Activated naive CD4-positive, alpha-beta T cell treated with anti-CD3 and anti-CD28 coated beads, Interleukin-2, amount 50 U/mL, for 16 hours (primary cell): Measurements from ENCODE around the gene VPS37B.

Source experiments
- DNase-seq: peaks from one replicate; pipeline ENCODE4 v3.0.0-alpha.2; 2020

VPS37B gene

DNA sequence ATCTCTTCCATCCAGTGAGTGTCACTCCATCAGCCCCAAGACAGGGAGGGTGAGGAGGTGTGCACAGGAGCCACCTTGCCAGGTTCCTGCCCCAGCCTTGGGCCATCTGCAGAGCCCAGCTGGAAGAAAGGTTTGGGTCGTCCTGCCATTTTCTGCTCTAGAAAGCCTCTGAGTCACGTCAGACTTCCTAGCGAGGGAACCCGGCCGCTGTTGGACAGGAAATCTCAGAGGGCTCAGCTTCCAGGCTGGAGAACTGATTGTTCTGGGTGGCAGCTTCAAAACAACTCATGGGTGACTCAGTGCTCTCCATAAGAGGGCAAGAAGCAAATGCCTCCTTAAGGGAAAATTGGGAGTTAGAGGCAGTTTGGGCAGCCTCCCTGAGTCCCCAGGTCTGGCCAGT, 44.1 kb downstream of the VPS37B start:
- DNase-seq = no peak

DNA sequence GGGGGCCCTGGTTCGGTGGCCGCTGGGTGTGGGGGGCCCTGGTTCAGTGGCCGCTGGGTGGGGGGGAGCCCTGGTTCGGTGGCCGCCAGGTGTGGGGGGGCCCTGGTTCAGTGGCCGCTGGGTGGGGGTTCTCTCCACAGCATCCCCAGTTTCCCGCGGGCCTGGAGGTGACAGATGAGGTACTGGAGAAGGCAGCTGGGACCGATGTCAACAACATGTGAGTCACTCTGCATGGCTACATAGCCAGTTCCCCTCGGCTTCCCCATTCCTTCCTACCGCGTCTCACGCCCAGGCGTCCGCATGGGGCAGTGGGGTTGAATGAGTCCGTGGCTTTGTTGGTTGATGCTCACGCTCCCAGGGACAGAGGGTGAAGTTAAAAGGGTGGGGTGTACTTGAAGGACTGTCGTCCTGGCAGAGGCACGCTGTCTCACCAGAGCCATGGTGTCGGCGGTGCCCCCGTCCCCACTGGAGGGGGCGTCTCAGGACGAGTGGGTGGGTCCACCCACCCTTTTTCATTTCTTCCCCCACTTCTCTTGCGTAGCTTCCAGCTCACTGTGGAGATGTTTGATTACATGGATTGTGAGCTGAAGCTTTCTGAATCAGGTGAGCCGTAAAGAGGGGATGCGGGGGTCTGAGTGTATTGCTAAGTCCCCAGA, 45.1 kb downstream of the VPS37B start:
- no peak for DNase-seq

DNA sequence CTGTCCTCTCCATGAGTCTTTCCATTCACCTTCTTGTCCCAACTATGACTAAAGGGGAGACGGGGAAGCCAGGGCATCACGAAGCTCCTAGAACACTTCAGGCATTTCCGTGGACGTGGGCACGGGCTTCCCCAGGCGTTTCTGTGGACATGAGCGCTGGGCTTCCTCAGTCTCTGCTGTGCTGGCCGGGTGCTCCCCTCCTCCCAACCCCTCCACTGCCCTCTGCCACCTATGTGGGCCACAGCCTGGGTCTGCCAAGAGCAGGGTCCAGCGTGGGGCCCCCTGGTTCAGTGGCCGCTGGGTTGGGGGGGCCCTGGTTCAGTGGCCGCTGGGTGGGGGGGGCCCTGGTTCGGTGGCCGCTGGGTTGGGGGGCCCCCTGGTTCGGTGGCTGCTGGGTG, 45.9 kb downstream of the VPS37B start:
- DNase-seq = no peak

DNA sequence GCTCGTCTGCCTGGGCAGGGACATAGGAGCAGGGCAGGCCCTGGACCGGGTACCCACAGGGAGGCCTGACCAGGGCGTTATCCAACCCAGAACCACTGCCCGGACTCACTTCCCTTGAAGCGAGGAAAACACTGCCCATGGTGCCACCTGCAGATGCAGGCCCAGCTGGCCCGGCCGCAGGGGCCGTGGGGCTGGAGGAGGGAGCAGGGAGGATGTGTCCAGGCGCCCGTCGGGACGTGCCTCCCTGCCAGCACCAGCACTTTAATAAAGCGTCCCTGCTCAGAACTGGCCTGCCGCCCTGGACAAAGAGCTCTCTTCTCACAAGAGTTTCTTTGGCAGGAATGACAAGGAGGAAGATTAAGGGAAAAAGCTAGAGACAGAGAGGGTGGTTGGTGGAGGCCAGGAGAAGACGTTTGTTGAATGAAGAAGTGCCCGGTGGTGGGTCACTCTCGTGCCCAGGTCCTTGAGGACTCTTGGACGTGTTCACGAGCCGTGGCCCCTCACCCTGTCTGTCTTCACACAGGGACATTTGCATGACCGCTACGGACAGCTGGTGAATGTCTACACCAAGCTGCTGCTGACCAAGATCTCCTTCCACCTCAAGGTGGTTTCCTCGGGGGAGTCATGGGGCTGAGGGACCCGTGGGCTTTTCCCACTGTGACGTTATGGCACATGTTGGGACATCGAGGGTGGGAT, 46.4 kb downstream of the VPS37B start:
- no peak for DNase-seq

DNA sequence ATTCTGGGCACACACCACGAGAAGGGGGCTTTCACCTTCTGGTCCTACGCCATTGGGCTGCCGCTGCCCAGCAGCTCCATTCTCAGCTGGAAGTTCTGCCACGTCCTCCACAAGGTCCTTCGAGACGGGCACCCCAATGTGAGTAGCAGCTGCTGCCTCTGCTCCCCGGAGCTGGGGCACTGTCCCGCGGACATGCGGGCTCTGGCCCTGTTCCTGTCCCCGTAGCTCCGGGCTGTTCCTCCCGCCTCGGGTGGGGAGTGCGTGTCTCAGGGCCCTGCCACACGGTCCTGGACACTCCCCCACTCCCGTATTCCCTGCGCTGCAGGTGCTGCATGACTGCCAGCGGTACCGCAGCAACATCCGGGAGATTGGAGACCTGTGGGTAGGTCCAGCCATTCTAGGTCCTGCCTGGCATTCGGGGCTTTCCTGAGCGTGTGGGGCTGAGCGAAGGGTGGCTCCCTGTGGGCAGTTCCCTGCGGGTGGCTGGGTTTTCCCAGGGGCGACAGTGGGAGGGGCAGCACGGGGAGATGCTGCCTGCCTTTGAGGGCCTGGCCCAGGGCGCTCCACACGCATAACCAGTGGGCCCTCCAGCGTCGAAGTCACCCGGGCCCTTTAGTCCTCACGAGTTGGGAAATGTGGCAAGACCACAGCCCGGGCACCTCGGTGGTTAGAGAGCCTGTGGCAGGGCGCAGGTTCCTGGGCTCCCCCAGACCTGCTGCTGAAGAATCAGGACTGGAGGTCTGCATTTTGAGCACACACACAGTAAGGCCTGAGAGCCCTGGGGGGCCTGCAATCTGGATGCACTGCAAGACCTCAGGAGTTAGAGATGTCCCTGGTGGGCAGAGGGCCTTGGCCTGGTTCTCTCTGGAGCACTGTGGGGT, 47.2 kb downstream of the VPS37B start:
- DNase-seq = no peak

DNA sequence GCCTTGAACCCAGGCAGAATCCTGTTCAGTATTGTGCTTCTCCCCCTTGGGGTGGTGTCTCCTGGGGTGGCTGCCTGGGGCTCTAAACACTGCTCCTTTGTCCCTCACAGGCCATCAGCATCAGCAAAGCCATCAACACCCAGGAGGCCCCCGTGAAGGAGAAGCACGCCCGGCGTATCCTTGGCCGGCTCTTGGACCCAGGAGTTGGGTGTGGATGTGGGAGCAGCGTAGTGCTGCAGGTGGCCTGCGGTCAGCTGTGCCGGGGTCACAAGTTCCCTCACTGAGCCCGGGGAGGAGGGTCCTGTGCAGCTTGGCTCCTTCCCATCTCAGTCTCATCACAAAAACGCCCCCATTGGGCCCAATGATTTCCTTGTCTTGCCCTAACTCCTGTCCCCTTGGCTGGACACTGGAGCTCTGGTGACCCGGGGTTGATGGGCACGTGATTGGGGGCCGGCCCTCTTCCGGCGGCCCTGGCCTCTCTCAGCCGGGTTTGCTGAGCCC, 48.0 kb downstream of the VPS37B start:
- no peak for DNase-seq

DNA sequence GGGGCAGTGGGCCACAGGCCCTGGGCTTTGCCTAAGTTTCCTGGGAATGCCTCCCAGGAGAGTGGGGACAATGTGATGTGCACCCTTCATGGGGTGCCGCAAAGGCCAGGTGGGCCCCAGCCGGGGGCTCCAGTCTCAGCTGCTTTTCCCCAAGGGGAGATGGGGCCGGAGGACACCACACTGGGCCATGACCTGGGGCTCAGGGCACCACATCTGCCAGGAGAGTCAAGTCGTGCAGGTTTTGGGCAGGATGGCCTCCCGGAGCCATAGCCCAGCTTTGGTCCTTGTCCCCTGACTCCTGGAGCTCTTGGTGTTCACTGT, 48.4 kb downstream of the VPS37B start:
- DNase-seq = no peak

DNA sequence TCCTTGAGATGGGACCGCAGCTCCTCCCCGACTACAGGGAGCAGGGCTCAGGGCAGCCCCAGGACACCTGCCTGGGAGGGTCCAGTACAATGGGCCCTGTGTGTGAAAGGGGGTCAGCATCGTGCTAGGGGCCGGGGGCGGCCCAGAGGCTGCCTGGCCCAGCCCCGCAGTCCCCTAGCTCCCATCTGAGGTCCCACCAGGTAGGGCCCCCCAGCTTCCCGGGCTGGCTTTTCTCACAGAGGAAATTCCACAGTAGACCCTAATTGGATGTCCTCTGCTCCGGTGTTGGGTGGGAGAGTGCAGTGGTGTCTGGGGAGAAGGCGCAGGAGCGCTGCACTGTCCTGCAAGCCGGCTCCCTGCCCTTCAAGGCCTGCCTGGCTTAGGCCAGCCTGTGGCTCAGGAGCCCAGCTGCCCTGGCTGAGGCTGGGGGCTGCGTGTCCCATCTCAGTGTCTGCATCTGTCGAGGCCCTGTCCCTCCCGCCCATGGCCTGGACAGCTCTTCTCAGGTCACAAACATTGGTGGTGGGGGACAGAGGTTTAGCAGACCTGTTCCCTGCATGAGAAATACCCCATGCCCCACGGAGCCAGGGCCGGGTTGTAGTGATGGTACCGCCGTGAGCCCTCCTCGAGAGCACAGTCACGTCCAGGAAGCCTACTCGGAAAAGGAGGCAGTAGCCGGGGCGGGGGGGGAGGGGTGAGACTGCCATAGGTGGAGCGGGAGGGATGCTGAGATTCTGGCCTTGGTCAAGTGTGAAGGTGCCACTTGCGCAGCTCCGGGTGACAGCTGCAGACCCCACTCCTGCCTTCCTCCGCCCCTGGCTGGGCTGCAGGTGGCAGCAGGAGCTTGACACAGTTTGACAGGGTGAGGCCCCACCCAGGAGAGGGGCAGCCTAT, 49.1 kb downstream of the VPS37B start:
- no peak for DNase-seq

DNA sequence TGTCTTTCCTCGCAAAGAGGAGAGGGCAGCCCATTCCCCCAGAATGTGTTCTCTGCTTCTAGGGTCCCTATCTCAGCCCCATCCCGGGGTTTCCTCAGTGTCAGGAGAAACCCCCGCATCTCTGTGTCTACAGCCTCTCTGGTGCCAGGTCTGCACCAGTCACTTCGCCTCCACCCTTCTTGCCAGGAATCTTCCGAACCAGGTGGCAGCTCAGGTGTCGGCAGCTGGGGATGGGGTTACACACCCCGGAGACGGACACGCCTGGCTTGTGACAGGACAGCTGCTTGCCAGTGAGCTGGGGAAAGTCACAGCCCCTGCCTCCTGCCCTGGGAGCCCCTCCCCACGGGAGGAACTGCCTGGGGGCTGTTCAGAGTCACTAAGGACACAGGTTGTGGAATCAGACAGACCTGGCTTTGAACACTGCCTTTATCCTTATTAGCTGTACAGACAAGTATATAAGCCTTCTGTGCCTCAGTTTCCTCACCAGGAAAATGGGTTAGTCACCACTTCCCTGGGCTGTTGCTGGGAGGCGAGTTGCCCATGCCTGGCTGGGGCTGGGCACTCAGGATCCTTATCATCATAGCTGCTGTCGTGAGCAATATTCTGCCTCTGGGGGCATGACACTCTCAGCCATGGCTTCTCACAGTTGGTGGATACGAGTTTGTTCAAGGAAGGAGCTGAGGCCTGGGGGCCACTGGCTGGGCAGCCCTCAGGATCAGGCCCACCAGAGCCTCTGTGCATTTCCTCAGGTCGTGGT, 49.9 kb downstream of the VPS37B start:
- DNase-seq = no peak

DNA sequence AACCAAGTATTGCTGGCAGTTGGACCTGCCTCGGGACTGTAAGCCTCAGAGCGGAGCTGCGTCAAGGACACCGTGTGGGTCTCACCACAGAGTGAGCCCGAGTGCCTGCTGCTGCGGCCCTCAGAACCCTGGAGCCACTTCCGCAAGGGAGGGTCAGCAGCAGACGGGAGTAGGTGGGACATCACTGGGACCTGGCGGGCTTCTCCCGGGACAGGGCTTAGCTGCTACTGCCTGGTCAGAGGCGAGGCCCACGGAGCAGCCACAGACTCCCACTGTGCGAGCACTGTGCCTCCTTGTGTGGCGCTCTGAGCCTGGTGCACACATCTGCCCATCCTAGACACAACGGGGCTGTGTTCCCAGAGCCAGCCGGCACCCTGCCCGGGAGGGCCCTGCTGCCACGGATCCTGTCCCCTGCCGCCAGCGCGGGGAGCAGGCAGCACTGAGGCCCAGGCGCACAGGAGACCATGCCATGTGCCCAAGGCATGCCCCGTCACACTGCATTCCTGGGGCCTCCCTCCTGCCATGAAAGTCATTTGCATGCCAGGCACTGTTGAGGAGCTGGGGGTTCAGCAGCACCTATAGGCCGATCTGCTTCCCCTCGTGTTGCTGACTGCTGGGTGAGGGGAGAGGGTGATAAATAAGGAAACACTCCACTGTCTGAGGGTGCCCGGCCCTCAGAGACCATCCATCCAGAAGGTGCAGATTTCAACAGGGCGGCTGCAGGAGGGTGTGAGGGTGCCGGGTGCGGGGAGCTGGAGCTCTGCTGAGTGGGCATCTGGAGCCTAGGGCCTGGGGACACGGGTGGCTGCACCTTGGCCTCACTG, 50.7 kb downstream of the VPS37B start:
- DNase-seq = no peak

DNA sequence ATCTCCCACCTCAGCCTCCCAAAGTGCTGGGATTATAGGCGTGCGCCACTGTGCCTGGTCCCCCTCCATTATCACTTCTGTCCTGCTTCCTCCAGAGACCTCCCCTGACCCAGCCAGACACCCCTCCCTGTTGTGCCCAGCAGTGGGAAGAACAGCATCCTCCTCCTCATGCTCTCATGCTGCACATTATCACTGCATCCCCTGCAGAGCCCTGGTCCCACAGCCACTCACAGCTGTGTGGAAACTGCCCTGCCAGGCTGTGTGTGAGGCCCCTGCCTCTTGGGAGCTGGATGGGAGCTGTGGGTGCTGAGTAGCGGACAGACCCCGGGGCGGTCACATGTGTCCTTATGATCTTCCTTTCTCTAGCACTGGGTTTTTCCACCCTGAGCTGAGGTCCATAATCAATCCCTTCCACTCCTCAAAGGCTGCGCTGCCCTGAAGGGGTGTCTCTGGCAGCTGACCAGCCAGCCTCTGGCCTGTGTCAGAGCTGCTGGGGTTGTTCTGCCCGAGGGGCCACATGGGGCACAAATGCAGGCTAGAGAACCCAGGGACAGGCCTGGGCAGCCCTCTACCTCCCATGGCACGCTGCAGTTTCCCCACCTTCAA, 51.5 kb downstream of the VPS37B start:
- no peak for DNase-seq

DNA sequence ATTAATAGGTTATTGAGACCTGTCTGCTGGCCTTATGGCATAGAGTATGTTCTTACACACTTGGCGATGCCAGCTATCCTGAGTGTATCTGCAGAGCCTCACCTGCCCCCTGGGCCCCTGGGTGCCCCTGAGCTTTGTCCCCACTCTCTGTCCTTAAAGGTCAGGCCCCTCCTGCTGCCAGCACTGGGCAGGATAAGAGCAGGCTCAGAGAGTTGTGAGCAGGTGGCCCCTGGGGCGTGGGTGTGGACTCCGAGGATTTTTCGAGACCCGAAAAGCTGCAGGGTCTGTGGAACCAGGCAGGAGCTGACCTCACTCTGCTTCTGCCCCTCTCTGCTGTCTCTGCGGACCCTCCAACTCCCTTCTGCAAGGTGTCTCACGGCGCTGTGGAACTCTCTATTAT, 52.5 kb downstream of the VPS37B start:
- DNase-seq = no peak

DNA sequence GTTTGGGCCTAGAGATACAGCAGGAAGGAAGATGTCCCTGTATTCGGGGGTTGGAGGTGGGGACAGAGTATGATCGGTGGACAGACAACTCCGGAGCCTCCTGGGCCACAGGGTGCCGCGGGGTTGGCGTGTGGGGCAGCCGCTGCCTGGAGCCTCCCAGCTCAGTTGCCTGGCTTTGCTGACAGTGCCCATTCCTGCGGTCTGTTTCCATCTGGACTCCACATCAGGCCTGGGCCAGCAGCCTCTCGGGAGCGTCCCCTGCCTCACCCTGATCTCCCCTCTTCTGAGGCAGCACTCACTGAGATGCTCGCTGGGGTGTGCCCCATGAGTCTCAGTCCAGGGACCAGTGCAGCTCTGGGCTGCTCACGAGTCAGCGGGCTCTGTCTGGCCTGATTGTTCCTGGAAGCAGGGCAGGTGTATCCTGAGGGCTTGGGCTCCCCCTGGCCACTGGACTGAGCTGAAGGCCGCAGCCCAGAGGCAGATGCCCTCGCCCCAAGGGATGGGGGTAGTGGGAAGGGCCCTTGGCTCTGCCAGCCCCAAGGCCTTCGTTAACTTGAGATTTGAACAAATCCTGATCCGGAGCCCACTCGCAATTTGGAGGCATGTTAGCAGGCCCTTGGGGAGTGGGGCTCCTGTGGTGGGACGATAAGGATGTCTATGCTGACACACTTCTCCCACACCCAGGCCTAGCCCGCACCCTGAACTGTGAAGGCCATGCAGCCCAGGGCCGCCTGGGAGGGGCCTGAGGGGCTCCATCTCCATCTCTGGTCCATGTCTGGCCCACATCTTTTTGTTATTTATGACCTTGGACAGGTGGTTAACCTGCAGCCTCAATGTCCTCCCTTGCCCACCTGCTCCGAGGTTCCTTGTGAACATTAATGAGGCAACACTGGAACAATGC, 53.2 kb downstream of the VPS37B start:
- DNase-seq = no peak

DNA sequence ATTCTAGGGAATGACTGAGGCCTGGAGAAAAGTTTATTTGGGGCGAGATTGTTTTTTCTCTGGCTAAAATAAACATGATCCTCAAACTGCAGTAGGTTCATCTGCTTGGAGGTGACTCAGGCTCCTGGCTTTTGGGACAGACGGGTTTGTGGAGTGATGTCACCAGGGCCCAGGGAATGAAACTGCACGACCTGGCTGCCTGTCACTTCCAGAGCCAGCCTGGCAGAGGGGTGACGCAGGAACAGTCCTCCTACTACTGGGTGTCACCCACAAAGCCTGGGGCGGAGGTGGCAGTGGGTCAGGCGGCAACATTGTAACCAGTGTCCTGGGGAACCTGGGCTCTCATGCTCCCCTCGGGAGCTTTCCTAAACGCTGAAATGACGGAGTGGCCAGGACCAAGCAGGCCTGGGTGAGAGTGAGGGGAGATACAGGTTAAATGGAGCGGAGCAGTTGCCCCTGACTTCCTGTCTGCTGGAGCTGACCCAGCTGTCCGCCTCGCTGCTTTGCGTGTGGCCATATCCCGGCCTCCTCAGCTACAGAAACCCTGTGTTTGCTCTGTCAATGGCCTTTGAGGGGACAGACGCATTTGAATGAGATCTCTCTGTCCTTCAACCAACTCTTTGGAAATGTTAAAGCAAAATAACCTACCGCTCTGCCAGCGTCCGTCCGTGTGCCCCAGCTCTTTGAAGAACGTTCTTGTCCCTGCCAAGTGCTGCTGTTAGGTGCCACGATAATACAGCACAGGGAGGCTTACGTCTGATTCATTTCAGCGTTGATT, 54.2 kb downstream of the VPS37B start:
- DNase-seq = no peak

DNA sequence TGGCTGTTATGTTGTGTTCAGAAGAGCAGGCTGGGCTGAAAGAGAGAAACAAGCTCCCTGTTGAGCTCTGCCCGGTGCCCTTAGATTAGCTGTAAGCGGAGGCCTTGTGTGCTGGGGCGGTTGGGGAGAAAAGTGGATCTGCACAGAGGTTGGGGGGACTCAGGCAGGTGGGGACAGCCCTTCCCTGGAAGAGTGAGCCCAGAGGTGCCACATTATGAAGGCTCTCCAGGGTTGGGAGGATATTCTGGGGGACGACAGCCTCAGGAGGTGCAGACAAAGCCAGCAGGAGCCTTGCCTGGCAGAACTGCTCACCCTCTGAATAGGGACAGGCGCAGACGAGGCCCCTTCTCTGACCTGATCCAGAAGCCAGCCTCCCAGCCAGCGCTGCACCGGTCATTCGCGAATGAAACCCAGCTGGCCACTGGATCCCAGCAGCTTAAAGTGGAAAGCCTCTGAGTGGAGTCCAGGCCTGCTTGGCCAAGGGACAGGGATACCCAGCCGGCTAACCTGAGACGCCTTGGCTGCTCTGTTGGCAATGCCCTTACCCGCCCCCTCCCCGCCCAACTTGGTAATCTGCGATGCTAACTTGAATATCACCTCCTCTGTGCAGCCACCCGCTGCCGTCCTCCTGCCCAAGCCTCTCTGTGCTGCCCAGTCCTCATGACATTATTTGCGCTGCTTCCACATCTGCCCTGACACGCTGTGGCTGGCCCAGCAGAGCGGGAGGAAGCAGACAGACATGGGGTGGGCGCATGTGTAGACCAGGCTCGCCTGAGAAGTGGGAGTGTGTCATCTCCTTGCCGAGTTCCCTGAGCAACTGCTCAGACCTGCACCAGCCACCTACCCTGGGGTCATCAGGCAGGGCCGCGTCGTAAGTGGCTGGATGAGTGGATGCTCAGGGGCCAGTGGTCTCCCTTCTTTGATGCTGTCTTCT, 55.1 kb downstream of the VPS37B start:
- no peak for DNase-seq

DNA sequence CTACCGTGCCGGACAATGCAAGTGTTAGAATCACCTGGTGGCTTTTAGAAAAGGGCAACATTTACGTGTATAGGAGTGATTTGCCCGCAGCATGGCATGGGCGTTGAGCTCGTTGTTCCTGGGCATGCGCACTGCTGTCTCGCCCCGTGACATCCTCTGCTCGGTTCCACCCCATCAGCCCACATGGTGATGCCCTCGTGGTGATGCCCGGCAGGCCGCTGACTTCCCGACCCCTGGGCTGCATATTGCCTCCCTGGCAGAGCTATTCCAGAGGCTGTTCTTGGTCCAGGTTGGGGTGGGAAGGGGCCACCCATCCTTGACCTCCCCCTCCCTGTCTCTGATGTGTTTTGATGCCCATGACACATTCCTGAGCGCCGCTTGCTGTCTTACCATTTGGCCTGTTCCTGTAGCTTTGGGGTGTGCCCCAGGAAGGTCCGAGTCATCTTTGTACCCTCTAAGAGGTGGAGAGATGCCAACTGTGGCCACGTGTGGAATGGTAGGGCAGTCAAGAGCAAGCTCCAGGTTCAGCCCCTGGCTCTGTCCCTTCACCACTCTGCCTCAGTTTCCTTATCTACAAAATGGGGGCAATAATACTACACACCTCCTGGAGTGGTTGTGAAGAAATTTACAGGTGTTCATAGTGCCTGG, 55.9 kb downstream of the VPS37B start:
- DNase-seq = no peak

DNA sequence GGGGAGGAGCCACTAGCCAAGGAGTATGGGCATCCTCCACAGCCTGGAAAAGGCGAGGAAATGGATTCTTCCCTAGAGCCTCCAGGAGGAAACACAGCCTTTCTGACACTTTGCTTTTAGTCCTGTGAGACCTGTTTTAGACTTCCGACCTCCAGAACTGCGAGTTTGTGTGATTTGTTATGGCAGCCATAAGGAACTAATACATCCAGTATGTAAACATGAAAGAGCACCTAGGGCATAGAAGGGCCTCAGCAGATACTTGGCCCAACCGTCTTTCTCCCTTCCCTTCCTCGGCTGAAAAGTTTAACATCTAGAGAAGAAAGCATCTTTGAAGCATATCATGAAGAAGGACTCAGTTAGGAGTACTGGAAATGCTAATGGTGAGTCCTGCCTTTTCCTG, 57.1 kb downstream of the VPS37B start:
- DNase-seq = no peak
